ENCODE data around the gene SH3TC1.

- TF ChIP-seq CTCF (IDR thresholded peaks at IDR 0.05; ENCODE audit: low read depth, low read length, poor library complexity, severe bottlenecking) = no peak
- no peak for TF ChIP-seq EZH2phosphoT487 (IDR thresholded peaks at IDR 0.05; ENCODE audit: borderline replicate concordance, low read length)
Measured at GRCh38 chr4:8285143-8285975, 86.3 kb downstream of the SH3TC1 start.
